OCI-LY7 (cell line): ENCODE measurements around the gene PIK3R1. TPM values are rescaled to one million over a fixed set of nuclear protein-coding genes. Genes with fewer than 3 reads are reported as not detected.
A peak's percentile ranks its signal among the peaks of the same experiment; 100 is the strongest.

ENCODE experiments used
- BruUV-seq: library from RNA; stranded (reverse); fragments of 400-500 nt; replicated peaks from 2 replicates; lab custom pipeline; 2021; lab: Mats Ljungman, UMichigan
- CTCF ChIA-PET: fragments of 300-600 bp; sonication (Branson Sonifier 250); formaldehyde crosslinking; loops from one replicate; lab custom pipeline; 2022; ENCODE audit warnings: antibody characterized with exemption; ENCODE audit not compliant: unreplicated experiment; lab: Charles Lee
- POLR2A ChIA-PET: fragments of 300-600 bp; sonication (Branson Sonifier 250); formaldehyde crosslinking; loops from one replicate; lab custom pipeline; 2022; ENCODE audit warnings: antibody characterized with exemption; lab: Charles Lee
- DNase-seq: peaks from one replicate; pipeline ENCODE4 v3.0.0-alpha.2; 2015; ENCODE audit warnings: low spot score
- H2AFZ ChIP-seq: fragments of 200-600 bp; sonication (generic), shearing (Covaris generic); 2 replicates; pipeline ENCODE4 v1.6.1; 2014; ENCODE audit warnings: mild to moderate bottlenecking, antibody characterized with exemption, low read length, moderate library complexity
- H3K27ac ChIP-seq: fragments of 200-600 bp; sonication (generic); 2 replicates; pipeline ENCODE4 v1.5.1; 2014; ENCODE audit warnings: mixed run types, low read depth, mild to moderate bottlenecking, moderate library complexity, low read length, inconsistent platforms; ENCODE audit not compliant: poor library complexity, severe bottlenecking
- H3K36me3 ChIP-seq: fragments of 200-600 bp; sonication (generic); 2 replicates; pipeline ENCODE4 v1.6.1; 2014; ENCODE audit warnings: mild to moderate bottlenecking, antibody characterized with exemption, low read length, moderate library complexity, mixed read lengths; ENCODE audit not compliant: insufficient read depth
- H3K4me1 ChIP-seq: fragments of 200-600 bp; sonication (generic); 2 replicates; pipeline ENCODE4 v1.5.1; 2014; ENCODE audit warnings: mild to moderate bottlenecking, low read length; ENCODE audit not compliant: insufficient read depth, poor library complexity, severe bottlenecking
- H3K4me2 ChIP-seq: fragments of 200-600 bp; sonication (generic); 2 replicates; pipeline ENCODE4 v1.6.1; 2014; ENCODE audit warnings: mild to moderate bottlenecking, low read length
- H3K4me3 ChIP-seq: fragments of 200-600 bp; sonication (generic); 2 replicates; pipeline ENCODE4 v1.5.1; 2014; ENCODE audit warnings: mild to moderate bottlenecking, low read depth, low read length; ENCODE audit not compliant: poor library complexity, severe bottlenecking
- H3K79me2 ChIP-seq: fragments of 200-600 bp; sonication (generic); 2 replicates; pipeline ENCODE4 v1.6.1; 2016; ENCODE audit warnings: low read depth, mild to moderate bottlenecking, low read length, moderate library complexity, mixed read lengths; ENCODE audit not compliant: insufficient read depth
- H3K9me2 ChIP-seq: fragments of 200-600 bp; sonication (generic); 2 replicates; pipeline ENCODE4 v1.6.1; 2016; ENCODE audit warnings: mild to moderate bottlenecking, low read length, mixed read lengths; ENCODE audit not compliant: insufficient read depth
- H3K9me3 ChIP-seq: fragments of 200-600 bp; sonication (generic); 2 replicates; pipeline ENCODE4 v1.6.1; 2014; ENCODE audit warnings: mild to moderate bottlenecking, mixed run types, low read length, mixed read lengths
- H4K20me1 ChIP-seq: fragments of 200-600 bp; sonication (generic); 2 replicates; pipeline ENCODE4 v1.6.1; 2014; ENCODE audit warnings: mild to moderate bottlenecking, antibody characterized with exemption, low read length, moderate library complexity, mixed read lengths; ENCODE audit not compliant: insufficient read depth
- CTCF ChIP-seq: fragments of 200-600 bp; sonication (generic); conservative IDR thresholded peaks from 2 replicates; pipeline ENCODE4 v1.5.1; 2014; ENCODE audit warnings: mild to moderate bottlenecking, antibody characterized with exemption, low read length, moderate library complexity, mixed read lengths
- EZH2phosphoT487 ChIP-seq: fragments of 200-600 bp; sonication (generic); IDR thresholded peaks from 2 replicates; pipeline ENCODE4 v1.6.1; 2018; ENCODE audit warnings: low read depth, borderline replicate concordance, mild to moderate bottlenecking, mixed run types, antibody characterized with exemption, low read length, moderate library complexity, mixed read lengths
- intact Hi-C: fragments of 100-400 bp; cut with micrococcal nuclease; formaldehyde crosslinking; loops from one replicate; pipeline ENCODE4 v1.10.0; 2022; ENCODE audit not compliant: unreplicated experiment
- total RNA-seq, 2 experiments: library from RNA; depleted of rRNA in 1 of 2; stranded (reverse); fragments of >200 nt in 1 of 2; shearing (Covaris generic) in 1 of 2; gene quantifications; 2 replicates each; pipeline ENCODE4 v1.2.3, GENCODE V29; 2014 to 2022

The PIK3R1 gene
- total RNA-seq, 2 experiments from 2014 or later = 15.8 to 43.4 TPM

DNA sequence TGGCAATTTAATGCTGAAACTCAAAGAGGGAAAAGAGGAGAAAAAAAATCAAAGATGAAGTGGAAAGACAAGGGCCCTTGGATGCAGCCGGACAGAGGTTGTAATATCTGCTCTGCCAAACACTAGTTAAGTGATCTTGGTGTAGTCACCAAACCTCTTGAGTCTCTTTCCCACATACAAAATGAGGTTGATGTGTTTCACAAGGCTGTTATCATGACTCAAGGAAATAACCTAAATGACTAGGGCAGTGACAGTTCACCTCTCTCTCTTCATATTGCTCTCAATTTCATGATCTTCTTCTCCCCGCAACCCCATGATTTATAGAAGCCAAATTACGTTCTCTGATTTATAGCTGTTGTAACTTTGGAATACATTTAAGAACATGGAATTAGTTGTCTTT, 44.9 kb downstream of the PIK3R1 start:
- Histone ChIP-seq H3K4me3 (no peak overlapping the region), H4K20me1 (peaks cover 13% of the 10 kb centered on the region; the same call in 1 of the 2 replicates), H3K79me2 (peaks cover 5% of the 10 kb centered on the region; the same call in 1 of the 2 replicates), H3K4me1 (no peaks in the 10 kb centered on the region), H2AFZ (no peak overlapping the region), H3K27ac (no peak overlapping the region), H3K4me2 (no peak overlapping the region), H3K36me3 (peaks cover 15% of the 10 kb centered on the region), H3K9me2 (no peaks in the 10 kb centered on the region), H3K9me3 (no peaks in the 10 kb centered on the region)
- POLR2A ChIA-PET = interaction anchor here (1.1 kb wide), 2 partner anchors 8 to 10 kb away, joined by 3 to 4 read pairs; no protein-coding TSS in a partner anchor
- no peak for TF ChIP-seq CTCF
- no peak for TF ChIP-seq EZH2phosphoT487
- BruUV-seq = no TSS peak
- CTCF ChIA-PET = no interaction called here
- DNase-seq = no peak
- intact Hi-C loops = no loop called here

GRCh38 chr5:68261169-68261568, 45.6 kb downstream of the PIK3R1 start:
- TF ChIP-seq EZH2phosphoT487 = no peak
- TF ChIP-seq CTCF = no peak
- CTCF ChIA-PET = no interaction called here
- Histone ChIP-seq H3K9me3 (no peaks in the 10 kb centered on the region), H2AFZ (no peak overlapping the region), H3K4me2 (no peak overlapping the region), H3K9me2 (no peaks in the 10 kb centered on the region), H3K4me1 (no peaks in the 10 kb centered on the region), H3K27ac (no peak overlapping the region), H3K79me2 (no peaks in the 10 kb centered on the region; the same call in 1 of the 2 replicates), H3K36me3 (peaks cover 16% of the 10 kb centered on the region), H3K4me3 (no peak overlapping the region), H4K20me1 (peaks cover 13% of the 10 kb centered on the region; the same call in 1 of the 2 replicates)
- intact Hi-C loops = no loop called here
- BruUV-seq = no TSS peak
- POLR2A ChIA-PET = interaction anchor here (0.8 to 1.1 kb wide), 3 partner anchors 7 to 44 kb away, joined by 3 to 4 read pairs (median 3); no protein-coding TSS in a partner anchor
- no peak for DNase-seq

GRCh38 chr5:68261569-68262065, 46.1 kb downstream of the PIK3R1 start:
- peaks cover 13% of the 10 kb centered on the region; the same call in 1 of the 2 replicates for H4K20me1 ChIP-seq
- no peak overlapping the region for H3K4me2 ChIP-seq
- peaks cover 2% of the 10 kb centered on the region; the same call in 1 of the 2 replicates for H3K79me2 ChIP-seq
- intact Hi-C loops = no loop called here
- no peaks in the 10 kb centered on the region for H3K9me3 ChIP-seq
- ChIA-PET CTCF (no interaction called here), POLR2A (interaction anchor here (0.8 kb wide), 1 partner anchor 45 kb away, joined by 3 read pairs; no protein-coding TSS in a partner anchor)
- no peak for DNase-seq
- TF ChIP-seq CTCF = peak; percentile 37
- no peak for TF ChIP-seq EZH2phosphoT487
- no peak overlapping the region for H3K27ac ChIP-seq
- H2AFZ ChIP-seq = no peak overlapping the region
- H3K9me2 ChIP-seq = no peaks in the 10 kb centered on the region
- H3K4me3 ChIP-seq = no peak overlapping the region
- H3K36me3 ChIP-seq = peaks cover 16% of the 10 kb centered on the region
- no TSS peak for BruUV-seq
- H3K4me1 ChIP-seq = no peaks in the 10 kb centered on the region
